ENCODE results near the gene RALGAPB. TPM values are rescaled to one million over a fixed set of nuclear protein-coding genes. Genes with fewer than 3 reads are reported as not detected.

Gene RALGAPB
- total RNA-seq, 1 donor: 42.7 TPM

DNA sequence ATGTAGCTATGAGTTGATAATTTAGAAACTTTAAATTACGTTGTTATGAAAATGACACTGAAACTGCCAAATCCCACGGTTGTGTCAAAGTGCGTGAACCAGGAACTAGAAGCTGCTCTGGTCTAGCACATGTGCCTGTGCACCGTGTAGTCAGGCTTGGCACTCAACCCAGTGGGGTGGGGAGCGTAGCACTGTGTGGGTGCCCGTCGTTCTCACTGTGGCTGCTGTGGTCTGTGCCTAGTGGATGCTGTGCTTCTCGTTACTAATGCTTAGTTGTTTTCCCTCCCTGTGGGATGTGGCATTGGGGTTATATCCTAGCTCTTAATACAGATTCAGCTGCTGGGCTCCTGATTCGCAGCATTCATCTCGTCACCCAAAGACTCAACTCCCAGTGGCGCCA is 62.1 kb downstream of the RALGAPB start:
- no peaks in the 10 kb centered on the region for H3K9me3 ChIP-seq (ENCODE audit: low read depth, low read length)
- peaks cover 15% of the 10 kb centered on the region for H3K4me1 ChIP-seq (ENCODE audit: insufficient read depth, low read length)
- no peaks in the 10 kb centered on the region for H4K20me1 ChIP-seq (ENCODE audit: insufficient read depth, low read length)
- peaks cover 58% of the 10 kb centered on the region for H3K36me3 ChIP-seq (ENCODE audit: insufficient read depth, low read length)
- no peak overlapping the region for H3K4me2 ChIP-seq (ENCODE audit: insufficient read depth, low read length)
- H3K27me3 ChIP-seq (ENCODE audit: insufficient read depth, low read length): no peaks in the 10 kb centered on the region
- H3K27ac ChIP-seq (ENCODE audit: low read depth, low read length): no peak overlapping the region
- no peak overlapping the region for H2AFZ ChIP-seq (ENCODE audit: low read length)
- TF ChIP-seq, protein P1, sequence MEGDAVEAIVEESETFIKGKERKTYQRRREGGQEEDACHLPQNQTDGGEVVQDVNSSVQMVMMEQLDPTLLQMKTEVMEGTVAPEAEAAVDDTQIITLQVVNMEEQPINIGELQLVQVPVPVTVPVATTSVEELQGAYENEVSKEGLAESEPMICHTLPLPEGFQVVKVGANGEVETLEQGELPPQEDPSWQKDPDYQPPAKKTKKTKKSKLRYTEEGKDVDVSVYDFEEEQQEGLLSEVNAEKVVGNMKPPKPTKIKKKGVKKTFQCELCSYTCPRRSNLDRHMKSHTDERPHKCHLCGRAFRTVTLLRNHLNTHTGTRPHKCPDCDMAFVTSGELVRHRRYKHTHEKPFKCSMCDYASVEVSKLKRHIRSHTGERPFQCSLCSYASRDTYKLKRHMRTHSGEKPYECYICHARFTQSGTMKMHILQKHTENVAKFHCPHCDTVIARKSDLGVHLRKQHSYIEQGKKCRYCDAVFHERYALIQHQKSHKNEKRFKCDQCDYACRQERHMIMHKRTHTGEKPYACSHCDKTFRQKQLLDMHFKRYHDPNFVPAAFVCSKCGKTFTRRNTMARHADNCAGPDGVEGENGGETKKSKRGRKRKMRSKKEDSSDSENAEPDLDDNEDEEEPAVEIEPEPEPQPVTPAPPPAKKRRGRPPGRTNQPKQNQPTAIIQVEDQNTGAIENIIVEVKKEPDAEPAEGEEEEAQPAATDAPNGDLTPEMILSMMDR (IDR thresholded peaks at IDR 0.05; ENCODE audit: extremely low read depth, low read depth, low read length): no peak
- no peak for DNase-seq (ENCODE audit: insufficient read length, low spot score, missing footprints)
- no peak overlapping the region for H3K4me3 ChIP-seq (ENCODE audit: insufficient read depth, low read length)
- H3K79me2 ChIP-seq (ENCODE audit: insufficient read depth, low read length): no peaks in the 10 kb centered on the region

DNA sequence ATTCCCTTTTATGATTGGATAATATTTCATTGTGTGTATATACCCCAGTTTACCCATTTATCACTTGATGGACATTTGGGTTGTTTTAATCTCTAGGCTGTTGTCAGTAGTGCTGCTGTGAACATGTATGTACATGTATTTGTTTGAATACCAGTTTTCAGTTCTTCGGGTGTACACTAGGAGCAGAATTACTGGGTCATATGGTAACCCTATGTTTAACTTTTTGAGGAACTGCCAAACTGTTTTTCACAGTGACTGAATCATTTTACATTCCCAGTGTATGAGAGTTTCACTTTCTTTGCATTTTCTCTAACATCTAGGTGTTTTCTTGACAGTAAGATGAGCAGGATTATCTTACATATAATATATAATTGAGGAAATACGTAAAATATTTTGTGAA is 63.7 kb downstream of the RALGAPB start:
- no peaks in the 10 kb centered on the region for H3K79me2 ChIP-seq (ENCODE audit: insufficient read depth, low read length)
- peaks cover 15% of the 10 kb centered on the region for H3K4me1 ChIP-seq (ENCODE audit: insufficient read depth, low read length)
- DNase-seq (ENCODE audit: insufficient read length, low spot score, missing footprints): no peak
- H2AFZ ChIP-seq (ENCODE audit: low read length): no peak overlapping the region
- H3K27ac ChIP-seq (ENCODE audit: low read depth, low read length): peak overlapping the region; percentile 40
- TF ChIP-seq, protein P1 (IDR thresholded peaks at IDR 0.05; ENCODE audit: extremely low read depth, low read depth, low read length): peak; percentile 29
- no peaks in the 10 kb centered on the region for H3K9me3 ChIP-seq (ENCODE audit: low read depth, low read length)
- H3K36me3 ChIP-seq (ENCODE audit: insufficient read depth, low read length): peaks cover 66% of the 10 kb centered on the region
- H3K4me3 ChIP-seq (ENCODE audit: insufficient read depth, low read length): no peak overlapping the region
- H4K20me1 ChIP-seq (ENCODE audit: insufficient read depth, low read length): no peaks in the 10 kb centered on the region
- no peak overlapping the region for H3K4me2 ChIP-seq (ENCODE audit: insufficient read depth, low read length)
- H3K27me3 ChIP-seq (ENCODE audit: insufficient read depth, low read length): no peaks in the 10 kb centered on the region

DNA sequence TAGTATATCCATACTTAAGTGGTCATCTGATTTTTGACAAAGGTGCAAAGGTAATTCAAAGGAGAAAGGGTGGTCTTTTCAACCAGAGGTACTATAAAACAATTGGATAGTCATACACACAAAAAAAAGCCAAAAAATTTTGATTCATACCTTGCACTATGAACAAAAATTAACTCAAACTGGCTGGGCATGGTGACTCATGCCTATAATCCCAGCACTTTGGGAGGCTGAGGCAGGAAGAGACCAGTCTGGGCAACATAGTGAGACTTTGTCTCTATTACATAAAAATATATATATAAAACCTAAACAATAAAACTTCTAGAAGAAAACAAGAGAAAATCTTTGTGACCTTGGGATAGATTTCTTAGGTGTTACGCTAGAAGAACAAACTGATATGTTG is 64.5 kb downstream of the RALGAPB start:
- H3K79me2 ChIP-seq (ENCODE audit: insufficient read depth, low read length): no peaks in the 10 kb centered on the region
- peaks cover 71% of the 10 kb centered on the region for H3K36me3 ChIP-seq (ENCODE audit: insufficient read depth, low read length)
- no peaks in the 10 kb centered on the region for H4K20me1 ChIP-seq (ENCODE audit: insufficient read depth, low read length)
- H3K4me3 ChIP-seq (ENCODE audit: insufficient read depth, low read length): no peak overlapping the region
- H3K4me1 ChIP-seq (ENCODE audit: insufficient read depth, low read length): peaks cover 15% of the 10 kb centered on the region
- no peaks in the 10 kb centered on the region for H3K9me3 ChIP-seq (ENCODE audit: low read depth, low read length)
- H3K27me3 ChIP-seq (ENCODE audit: insufficient read depth, low read length): no peaks in the 10 kb centered on the region
- H3K4me2 ChIP-seq (ENCODE audit: insufficient read depth, low read length): no peak overlapping the region
- H3K27ac ChIP-seq (ENCODE audit: low read depth, low read length): peak overlapping the region; percentile 40
- no peak overlapping the region for H2AFZ ChIP-seq (ENCODE audit: low read length)
- TF ChIP-seq, protein P1 (IDR thresholded peaks at IDR 0.05; ENCODE audit: extremely low read depth, low read depth, low read length): no peak
- DNase-seq (ENCODE audit: insufficient read length, low spot score, missing footprints): no peak

DNA sequence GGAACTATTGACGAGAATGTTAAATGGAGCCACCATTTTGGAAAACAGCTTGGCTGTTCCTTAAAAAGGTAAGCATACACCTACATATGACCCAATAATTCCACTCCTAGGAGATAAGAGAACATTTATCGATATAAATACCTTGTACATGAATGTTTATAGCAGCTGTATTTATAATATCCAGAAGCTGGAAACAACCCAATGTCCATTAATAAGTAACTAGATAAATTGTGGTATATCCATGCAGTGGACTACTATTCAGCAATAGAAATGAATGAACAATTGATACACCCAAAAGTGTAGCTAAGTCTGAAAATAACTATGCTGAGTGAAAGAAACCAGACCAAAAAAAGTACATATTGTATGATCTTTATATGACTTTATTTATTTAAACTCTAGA is 66.1 kb downstream of the RALGAPB start:
- Histone ChIP-seq H3K4me1 (ENCODE audit: insufficient read depth, low read length) (peaks cover 15% of the 10 kb centered on the region), H3K27me3 (ENCODE audit: insufficient read depth, low read length) (no peaks in the 10 kb centered on the region), H3K4me3 (ENCODE audit: insufficient read depth, low read length) (no peak overlapping the region), H3K36me3 (ENCODE audit: insufficient read depth, low read length) (peaks cover 73% of the 10 kb centered on the region), H3K79me2 (ENCODE audit: insufficient read depth, low read length) (no peaks in the 10 kb centered on the region), H3K9me3 (ENCODE audit: low read depth, low read length) (no peaks in the 10 kb centered on the region), H3K4me2 (ENCODE audit: insufficient read depth, low read length) (no peak overlapping the region), H4K20me1 (ENCODE audit: insufficient read depth, low read length) (no peaks in the 10 kb centered on the region), H2AFZ (ENCODE audit: low read length) (no peak overlapping the region), H3K27ac (ENCODE audit: low read depth, low read length) (no peak overlapping the region)
- TF ChIP-seq, protein P1 (IDR thresholded peaks at IDR 0.05; ENCODE audit: extremely low read depth, low read depth, low read length): no peak
- DNase-seq (ENCODE audit: insufficient read length, low spot score, missing footprints): no peak
